HG03045 (cell line): ENCODE results near the gene USP6NL.
"Not testable (repeated sequence)": the region's sequence is repeated elsewhere in the genome, so short reads cannot be mapped to it uniquely, and the experiment has no call there.

Source experiments
- ATAC-seq: cut with Tn5 transposase; IDR thresholded peaks from one replicate; pipeline ENCODE4 v1.9.1; 2021; ENCODE audit warnings: mild to moderate bottlenecking, moderate library complexity; ENCODE audit not compliant: unreplicated experiment

USP6NL gene

GRCh38 chr10:11520892-11521291 lies 90.6 kb downstream of the USP6NL start:
- no peak for ATAC-seq

DNA sequence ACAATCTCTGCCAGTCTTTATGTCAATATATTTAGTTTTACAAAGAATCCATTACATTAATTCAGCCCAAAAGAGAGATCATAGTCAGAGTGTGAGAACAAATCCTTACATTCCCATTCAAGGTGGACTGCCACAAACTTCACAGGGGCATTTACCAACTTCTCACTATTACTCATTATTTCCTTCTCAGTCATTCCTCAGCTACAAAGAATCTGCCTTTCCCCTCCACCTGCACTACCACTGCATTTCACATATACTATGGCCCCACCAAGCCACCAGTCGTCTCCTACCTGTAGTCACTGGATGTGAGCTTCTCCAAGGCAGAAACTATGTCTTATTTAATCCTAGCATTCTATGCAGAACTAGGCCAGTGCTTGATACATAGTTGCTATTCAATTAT lies 94.3 kb downstream of the USP6NL start:
- ATAC-seq: no peak

DNA sequence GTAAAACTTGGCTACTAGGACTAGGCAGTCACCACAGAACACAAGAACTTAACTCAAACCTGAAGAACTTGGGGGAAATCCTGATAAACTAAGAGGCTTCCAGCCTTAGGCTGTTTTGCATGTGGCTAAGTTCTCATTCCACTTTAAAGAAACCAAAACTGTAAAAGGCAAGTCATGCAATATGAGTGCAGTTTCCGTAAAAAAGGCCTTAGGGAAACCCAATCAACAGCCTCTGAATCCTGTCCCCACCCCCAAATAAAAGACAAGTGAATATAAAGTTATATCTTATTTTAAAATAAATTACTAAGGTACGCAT lies 95.1 kb downstream of the USP6NL start:
- peak; percentile 78 for ATAC-seq

DNA sequence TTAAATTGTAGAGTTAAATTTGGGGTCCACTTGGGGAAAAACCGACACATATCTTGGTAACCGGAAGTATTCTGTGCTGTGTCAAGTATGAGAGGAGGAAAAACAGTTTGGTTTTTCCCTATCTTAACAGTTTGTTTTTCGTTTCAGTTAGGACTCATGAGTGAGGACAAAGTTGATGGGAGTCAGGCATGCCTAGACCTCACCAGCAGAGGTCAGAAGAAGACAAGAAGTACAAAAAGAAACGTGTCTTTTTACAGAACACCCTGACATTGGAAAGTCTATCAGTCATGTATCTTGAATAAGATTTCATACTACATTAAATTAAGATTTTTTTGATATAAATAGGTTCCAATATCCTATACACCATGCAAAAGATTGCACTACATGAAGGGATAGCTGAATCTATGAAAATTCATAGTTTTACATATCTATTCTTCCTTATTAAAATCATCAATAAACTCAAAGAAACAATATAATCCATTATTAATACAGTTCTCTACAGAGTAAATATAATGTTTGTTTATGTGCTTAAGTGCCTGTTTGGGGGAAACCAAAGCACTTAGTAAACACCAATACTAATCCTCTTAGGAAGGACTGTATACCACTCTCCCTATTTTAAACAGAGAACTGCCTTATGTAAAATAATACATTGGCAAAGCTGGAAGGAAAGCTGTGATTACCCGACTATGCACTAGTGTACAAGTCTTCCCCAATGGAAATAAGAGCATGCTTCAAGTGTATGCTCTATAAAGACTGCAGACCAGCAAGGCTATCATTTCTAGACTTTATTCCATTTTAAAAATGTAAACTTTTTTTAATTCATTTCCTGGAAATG lies 95.6 kb downstream of the USP6NL start:
- peak; percentile 19 for ATAC-seq

DNA sequence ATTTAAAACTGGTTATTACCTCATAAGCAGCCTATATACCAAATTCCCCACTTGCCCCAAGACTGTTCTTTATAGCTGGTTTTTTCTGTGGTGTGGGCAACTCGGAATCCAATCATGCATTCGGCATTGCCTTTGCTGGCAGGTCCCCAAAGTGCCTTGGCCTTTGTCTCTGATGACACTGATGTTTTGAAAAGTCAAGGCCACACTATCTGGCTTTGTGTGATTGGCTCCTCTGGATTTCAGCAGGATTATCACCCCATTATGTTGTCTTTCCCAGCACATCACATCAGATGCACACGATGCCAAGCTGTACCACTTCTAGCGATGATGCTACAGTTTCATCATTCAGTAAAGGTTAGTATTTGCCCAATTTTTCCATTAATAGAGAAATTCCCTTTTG lies 97.7 kb downstream of the USP6NL start:
- no peak for ATAC-seq

DNA sequence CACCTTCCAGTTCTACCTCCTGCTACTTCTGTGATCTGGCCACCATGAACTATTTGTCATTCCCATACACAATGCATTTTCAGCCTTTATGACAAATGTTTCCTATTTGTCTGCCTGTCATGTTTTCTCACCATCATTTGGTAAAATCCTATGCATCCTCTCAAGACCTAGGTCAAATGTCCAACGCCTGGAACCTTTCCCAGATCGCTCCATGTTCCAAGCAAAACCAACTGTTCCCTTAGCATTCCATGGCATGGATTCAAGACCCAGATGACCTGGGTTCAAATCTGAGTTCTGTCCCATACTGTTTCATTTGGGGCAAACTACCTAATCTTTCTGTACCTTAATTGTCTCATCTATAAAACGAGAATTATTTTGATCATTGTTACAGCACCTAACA lies 98.9 kb downstream of the USP6NL start:
- ATAC-seq: no peak

- ATAC-seq: no peak
Measured at GRCh38 chr10:11511321-11511720, 100.1 kb downstream of the USP6NL start.

DNA sequence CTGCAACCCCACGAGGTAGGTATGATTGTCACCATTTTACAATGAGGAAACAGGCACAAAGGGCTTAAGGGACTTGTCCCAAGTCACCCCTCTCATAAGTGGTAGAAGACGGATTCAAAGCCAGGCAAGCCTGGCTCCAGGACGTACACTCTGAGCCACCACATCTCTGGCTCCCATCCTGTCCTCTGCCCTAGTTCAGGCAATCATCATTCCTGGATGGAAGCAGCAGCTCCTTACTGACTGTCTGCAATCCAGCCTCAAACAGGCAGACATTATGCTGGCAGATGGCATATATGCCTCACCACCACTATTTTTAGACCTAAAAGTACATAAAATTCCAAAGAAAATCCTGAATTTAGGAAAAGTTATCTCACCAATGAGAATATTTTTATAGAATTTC lies 100.7 kb downstream of the USP6NL start:
- no peak for ATAC-seq

- ATAC-seq: no peak
Measured at GRCh38 chr10:11510281-11510680, 101.2 kb downstream of the USP6NL start.

GRCh38 chr10:11509036-11509435 lies 102.4 kb downstream of the USP6NL start:
- ATAC-seq: no peak

GRCh38 chr10:11506247-11506789 lies 105.1 kb downstream of the USP6NL start:
- no peak for ATAC-seq

DNA sequence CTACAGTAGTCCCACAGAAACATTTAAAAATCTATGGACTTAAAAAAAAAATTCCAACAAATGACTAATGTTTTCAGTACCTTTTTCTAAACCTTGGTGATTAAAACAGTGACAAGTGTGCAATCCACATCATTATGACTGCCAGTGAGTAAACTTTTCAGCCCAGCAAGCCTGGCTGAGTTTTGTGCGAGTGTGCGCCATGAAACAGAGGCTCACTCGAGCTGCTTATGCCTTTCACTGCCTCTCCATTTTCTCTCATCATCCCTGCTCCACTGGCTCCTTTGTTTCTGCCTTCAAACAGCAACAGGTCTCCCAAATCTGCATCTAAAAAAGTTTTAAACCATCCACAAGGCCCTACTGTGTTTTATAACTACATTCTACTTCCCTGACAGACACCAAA lies 105.8 kb downstream of the USP6NL start:
- no peak for ATAC-seq

DNA sequence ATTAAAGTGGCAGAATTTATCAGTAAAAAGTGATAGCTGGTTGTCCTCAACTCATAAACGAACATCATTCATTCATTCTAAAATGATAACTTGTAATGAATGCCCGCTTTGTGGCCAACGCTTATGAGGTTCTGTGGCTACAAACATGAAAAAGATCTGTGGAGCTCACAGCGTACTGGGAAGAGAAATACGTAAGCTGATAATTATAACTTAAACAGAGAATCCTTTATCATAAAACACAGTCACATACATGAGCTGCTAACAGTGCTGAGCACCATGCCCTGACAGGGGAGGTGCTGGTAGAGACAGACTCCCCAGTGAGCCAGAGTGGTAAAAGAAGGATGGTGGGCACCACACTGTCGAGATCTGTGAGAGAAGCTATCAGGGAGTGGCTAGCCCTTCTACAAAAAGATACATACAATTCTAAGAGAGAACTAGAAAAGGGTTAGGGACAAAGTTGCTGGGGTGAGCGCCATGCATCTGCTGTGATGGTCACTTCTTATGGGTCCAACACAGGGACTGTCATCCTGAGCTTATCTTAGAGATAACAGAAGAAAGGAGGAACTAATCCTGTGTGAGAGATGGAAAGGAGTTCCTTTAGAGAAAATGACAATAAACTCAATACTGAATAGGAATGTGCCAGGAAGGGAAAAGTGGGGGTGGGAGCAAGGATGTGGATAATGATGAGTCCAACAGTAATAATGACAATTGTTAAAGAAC lies 106.7 kb downstream of the USP6NL start:
- ATAC-seq: no peak

DNA sequence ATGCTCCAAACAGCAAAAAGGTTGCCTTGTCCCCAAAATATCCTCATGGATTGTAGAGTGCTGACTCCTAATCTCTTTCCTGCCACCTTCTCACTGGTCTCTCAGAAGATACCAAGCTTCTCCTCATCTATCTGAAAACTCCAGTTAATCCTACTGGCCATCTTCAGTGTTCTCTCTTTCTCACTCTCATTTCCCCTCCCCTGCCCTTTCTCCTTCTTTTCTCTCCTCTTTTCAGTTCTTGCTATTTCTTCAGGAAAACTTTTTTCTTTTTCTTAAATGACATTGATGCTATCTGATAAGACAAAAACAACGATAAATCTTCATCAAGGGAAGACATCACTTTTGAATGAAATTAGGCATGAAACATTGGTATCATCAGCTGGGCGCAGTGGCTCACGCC lies 109.8 kb downstream of the USP6NL start:
- ATAC-seq: no peak

DNA sequence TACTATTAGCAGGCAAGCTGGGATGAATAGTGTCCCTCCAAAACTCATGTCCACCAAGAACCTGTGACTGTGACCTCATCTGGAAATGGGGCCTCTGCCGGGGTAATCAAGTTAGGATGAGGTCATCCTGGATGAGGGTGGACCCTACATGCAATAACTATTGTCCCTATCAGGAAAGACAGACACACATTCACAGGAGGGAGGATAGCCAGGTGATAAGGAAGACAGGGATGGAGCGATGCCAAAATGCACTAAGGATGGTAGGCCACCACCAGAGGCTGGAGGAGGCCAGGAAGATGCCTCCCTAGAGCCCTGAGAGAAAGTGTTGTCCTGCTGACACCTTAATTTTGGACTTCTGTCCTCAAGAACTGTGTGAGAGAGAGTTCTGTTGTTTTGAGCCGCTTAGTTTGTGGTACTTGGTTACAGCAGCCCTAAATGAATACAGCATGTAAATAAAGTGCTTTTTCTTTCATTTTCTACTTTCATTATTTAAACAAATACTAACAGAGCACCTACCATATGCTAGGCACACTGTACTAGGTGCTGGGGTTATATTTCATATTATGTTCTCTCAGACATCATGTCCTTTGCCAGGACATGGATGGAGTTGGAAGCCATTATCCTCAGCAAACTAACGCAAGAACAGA lies 111.9 kb downstream of the USP6NL start:
- no peak for ATAC-seq

DNA sequence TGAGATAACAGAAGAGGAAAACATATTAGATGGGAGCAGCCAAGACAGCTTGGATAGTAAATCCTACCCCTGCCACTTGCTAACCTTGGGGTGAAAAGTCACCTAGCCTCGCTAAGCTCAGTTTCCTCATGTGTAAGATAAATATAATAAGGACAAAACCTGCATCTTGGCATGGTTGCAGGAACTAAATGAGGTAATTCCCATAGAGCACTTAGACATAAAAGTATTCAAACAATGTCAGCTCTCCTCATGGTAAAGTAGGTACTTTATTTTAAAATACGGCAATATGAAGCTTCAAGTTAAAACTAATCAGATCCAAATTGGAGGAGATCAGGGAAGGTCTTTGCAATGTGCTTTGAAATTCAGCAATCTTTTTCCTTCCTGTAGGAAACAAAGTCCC lies 113.1 kb downstream of the USP6NL start:
- ATAC-seq: no peak

GRCh38 chr10:11494923-11495322 lies 116.5 kb downstream of the USP6NL start:
- not testable (repeated sequence) for ATAC-seq

- ATAC-seq: no peak
Measured at GRCh38 chr10:11493646-11494045, 117.8 kb downstream of the USP6NL start.

GRCh38 chr10:11491087-11491486 lies 120.4 kb downstream of the USP6NL start:
- ATAC-seq: no peak

GRCh38 chr10:11489591-11489990 lies 121.9 kb downstream of the USP6NL start:
- no peak for ATAC-seq

DNA sequence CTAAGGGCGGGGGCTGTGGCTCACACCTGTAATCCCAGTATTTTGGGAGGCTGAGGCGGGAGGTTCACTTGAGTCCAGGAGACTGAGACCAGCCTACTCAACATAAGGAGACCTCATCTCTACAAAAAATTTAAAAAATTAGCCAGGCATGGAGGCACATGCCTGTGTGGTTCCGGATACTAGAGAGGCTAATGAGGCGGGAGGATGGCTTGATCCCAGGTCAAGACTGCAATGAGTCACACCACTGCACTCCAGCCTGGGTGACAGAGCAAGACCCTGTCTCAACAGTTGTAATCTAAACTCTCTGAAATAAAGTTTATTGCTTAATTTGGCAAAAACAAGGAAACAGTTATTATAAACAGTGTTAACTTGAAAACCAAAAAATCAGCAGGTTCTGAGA lies 123.3 kb downstream of the USP6NL start:
- no peak for ATAC-seq
